HTERT RPE-1 (cell line): Measurements from ENCODE around the gene MALAT1.

Experiments used
- in situ Hi-C: fragments of 300-500 bp; cut with MboI; formaldehyde crosslinking; loops from 4 replicates; pipeline ENCODE4 v1.14.3; 2020; ENCODE audit warnings: low sequenced_read_pairs

The MALAT1 gene

DNA sequence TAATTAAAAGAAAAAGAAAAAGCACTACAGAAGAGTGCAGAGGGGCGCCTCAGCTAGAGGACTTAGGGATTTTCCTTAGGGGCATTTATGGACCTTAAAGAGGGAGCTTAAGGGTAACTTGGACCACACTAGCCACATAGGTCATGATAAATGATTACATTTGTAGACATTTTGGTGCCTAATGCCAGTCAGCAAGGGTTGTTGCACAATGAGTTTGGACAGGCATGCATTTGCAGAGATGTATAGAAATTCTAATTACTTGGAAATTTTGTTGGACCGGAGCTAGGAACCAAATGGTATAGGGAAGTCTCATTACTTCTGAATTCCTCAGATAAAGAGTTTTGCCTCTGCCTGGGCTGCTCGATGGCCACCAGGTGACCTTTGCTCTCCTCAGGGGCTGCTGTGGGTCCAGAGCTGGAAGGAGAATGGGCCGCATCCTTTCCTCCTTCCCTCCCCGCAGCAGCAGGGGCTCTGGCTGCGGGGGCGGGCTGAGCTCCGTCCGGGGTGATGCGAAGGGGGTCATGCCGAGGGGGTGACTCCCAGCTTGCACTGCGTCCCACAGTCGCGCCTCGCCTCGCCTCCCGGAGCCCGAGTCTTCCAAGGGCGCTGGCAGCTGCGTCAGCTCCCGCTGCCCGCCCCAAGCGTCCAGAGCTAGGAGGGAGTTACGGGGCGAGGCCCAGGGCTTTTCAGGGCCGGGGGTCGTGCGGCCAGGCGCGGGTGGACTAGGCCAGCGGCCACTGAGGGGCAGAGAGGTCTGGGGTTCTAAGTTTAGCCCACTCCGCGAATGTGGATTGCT is 20.3 kb upstream of the MALAT1 start:
- in situ Hi-C loops, result no loop called here

DNA sequence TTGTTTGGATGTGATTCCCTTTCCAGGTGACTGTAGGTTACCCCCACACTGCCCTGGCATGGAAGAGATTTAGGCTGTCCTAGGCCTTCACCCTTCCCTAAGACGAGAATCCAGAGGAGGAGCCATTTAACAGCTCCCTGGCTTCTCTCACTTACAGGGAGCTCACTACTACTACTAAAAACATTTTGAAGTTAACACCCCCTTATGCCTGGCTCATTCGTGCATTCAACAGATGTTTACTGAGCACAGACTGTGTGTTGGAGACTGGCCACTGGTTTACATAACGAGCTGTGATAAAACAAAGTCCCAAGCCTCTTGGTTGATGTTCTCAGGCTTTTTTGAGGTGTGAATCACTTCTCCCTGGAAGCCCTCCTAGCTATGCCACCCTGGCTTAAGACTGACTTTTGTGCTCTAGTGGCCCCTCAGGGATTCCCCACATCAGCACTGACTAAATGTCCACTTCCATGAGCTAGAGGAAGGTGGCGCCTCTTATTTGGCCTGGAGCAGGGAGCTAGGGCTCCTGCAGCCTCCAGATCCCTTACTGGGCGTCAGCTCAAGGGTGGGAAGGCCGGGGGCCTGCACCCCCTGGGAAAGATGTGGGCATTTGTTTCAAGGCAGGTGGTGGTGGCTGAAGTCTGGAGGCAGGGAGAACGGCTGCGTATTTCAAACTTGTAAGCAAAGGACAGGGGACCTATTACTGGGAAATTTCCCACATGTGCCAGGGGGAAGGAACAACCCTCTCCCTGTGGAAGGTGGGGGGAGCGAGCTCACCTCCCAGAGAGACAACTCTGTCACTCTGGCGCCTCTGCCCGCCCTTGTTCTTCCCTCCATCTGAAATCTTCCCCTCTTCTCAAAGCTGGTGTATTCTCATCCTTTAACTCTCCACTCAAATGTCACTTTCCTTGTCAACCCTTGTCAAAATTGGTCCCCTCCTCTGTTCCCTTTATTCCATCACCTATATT is 19.4 kb upstream of the MALAT1 start:
- in situ Hi-C loops, result no loop called here

DNA sequence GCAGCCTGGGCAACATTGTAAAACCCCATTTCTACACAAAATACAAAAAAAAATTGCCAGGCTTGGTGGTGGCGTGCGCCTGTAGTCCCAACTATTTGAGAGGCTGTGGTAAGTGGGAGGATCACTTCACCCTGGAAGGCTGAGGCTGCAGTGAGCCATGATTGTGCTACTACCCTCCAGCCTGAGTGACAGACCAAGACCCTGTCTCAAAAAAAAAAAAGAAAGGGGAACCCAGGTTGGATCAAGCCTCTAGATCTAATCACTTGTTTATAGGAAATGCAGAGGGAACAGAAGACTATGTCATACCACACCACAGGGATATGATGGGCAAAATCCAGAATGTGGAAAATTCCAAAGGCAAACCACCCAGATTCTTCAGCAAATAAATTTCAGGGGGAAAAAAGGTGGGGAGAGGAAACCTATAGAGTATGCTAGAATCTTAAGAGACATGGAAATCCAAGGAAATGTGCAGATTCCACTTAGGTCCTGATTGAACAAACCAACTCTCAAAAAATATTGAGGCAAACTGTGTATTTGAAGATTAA is 16.5 kb upstream of the MALAT1 start:
- in situ Hi-C loops, result no loop called here

DNA sequence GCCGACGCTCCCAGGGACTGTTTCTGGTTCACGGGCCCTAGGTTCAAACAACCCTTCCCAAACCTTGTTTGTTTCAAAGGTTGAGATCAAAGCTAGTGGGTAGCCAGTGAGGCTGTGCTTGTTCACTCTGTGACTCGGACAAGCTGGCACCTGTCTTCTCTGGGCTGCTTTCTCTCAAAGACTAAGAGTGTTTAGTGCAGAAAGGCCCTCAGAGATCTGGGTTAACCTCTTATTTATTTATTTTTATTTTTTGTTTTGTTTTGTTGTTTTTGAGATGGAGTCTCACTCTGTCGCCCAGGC is 13.0 kb upstream of the MALAT1 start:
- in situ Hi-C loops, result no loop called here

GRCh38 chr11:65486570-65487466 is 12.0 kb upstream of the MALAT1 start:
- in situ Hi-C loops, result no loop called here

GRCh38 chr11:65487467-65488272 is 11.2 kb upstream of the MALAT1 start:
- in situ Hi-C loops, result no loop called here

DNA sequence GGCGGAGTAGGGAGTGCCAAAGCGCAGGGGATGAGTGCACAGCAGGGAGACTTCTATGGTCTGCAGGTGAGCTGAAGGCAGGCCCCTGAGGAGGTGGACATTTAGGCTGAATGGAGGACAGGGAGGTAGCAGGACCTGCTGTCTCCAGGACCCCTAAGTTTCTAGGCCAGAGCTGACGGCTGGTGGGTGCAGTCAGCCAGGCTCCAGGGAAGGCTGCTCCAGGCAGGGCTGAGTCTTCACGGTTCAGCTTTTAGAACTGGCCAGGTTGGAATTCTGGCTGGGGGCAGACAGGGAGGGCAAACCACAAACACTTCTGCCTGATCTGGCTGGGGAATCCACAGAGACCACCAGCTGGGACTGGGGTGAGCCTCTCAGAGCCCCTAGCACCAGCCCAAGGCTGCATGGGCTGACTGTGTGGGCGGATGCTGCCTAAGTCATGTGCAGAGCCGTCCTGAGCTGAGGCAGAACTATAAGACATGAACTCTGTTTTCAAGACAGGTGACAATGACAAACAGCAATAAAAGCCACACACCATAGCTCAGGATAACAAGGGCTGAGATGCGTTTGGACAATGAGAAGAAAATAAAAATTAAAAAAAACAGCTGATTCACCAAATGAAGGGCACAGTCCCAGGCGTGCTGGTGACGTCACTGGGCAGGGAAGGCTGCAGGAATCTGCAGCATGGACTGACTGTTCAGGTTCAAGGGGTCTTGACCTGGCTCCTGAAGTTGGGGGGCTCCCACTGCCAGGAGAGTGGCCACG is 10.4 kb upstream of the MALAT1 start:
- in situ Hi-C loops, result no loop called here

DNA sequence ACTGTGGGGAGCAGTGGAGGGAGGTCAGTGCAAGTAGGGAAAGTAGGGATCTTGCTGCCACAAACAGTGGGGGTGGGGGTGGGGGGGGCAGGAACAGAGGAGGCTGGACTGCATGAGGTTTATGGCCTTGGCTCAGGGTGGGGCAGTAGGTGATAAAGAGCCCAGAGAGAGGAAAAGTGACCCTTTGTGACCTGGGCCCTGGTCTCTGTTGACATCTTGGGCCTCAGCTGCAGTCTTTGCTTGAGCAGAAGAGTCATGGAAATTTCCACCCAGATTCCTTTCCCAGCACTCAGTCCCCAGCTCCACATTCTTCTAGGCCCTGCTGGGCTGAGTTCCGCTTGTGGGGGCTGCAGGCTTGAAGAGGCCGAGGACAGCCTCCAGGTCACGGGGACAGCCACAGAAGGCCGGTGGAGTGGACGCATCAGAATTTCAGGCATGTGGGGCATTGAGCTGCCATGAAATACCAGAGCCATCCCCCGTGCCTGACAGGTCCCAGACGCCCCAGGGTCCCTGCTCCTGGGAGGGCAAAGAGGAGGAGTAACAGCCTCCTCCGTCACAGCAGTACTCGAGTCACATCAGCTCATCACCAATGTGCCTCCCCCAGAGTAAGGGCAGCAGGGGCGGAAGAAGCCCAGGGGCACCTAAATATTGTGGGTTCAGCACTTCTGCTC is 9.7 kb upstream of the MALAT1 start:
- in situ Hi-C loops, result no loop called here

GRCh38 chr11:65489706-65490320 is 9.0 kb upstream of the MALAT1 start:
- in situ Hi-C loops, result no loop called here

- in situ Hi-C loops, result no loop called here
Observed at GRCh38 chr11:65491163-65491465, 7.7 kb upstream of the MALAT1 start.

DNA sequence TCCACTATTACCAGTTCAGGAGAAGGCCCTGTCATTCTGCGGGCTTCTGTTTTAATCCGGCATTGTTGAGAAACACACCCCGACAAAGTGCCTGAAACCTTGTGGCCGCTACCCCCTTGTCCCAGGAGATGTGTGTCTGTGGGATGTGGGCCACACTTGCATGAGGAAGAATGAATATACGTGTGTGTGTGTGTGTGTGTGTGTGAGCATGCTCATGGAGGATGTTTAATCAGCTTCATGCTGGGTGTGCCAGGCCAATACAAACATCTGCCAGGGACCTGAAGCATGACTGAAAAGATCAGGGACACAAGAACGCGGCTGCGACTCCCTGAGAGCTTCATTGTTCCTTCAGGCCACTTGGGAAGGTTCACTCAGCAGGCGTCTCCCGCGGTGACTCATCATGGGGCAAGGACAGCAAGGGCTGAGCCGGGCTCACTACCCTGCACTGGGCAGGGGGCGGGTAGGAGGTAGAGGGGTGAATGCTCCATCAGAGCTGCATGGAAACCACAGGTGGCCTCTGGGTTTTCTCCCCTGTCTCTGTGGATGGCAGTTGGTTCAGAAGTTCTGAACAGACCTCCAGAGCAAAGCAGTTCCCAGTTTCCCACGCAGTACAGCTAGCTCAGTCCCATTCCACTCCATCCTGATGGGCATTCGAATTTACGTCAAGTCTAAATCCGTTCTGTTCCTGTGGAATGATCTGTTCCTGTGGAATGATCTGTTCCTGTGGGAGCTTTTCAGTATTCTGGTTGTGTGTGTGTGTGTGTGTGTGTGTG is 7.0 kb upstream of the MALAT1 start:
- in situ Hi-C loops, result no loop called here

DNA sequence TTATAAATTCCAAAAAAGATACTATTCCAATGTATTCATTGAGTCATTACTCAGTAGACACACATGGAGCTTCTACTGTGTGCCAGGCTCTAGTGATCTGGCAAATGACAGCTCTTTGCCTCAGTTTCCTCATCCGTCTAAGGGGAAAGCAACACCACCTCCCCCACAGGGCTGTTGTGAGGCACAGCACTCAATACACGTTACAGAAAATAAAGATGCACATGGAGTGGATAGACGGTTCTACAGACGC is 6.5 kb upstream of the MALAT1 start:
- in situ Hi-C loops, result no loop called here

GRCh38 chr11:65492637-65493366 is 6.0 kb upstream of the MALAT1 start:
- in situ Hi-C loops, result no loop called here

GRCh38 chr11:65493367-65494176 is 5.3 kb upstream of the MALAT1 start:
- in situ Hi-C loops, result no loop called here

GRCh38 chr11:65496304-65497140 is 2.3 kb upstream of the MALAT1 start:
- in situ Hi-C loops, result no loop called here
